Fibroblast of lung (primary cell): Measurements from ENCODE around the gene FNIP1. TPM values are rescaled to one million over a fixed set of nuclear protein-coding genes. Genes with fewer than 3 reads are reported as not detected.
A peak's percentile ranks its signal among the peaks of the same experiment; 100 is the strongest.

Source experiments
- DNase-seq, 2 donors: peaks; one replicate each; pipeline versions ENCODE4 v3.0.0 to v3.0.0-alpha.2; 2010; ENCODE audit warnings: low read depth in 2 of 2
- H2AFZ ChIP-seq: 2 replicates; pipeline ENCODE4 v1.5.1; 2012; ENCODE audit warnings: low read length, control low read depth, inconsistent platforms
- H3K27ac ChIP-seq: 2 replicates; pipeline ENCODE4 v1.5.1; 2011; ENCODE audit warnings: low read length, control low read depth; ENCODE audit not compliant: insufficient read depth
- H3K27me3 ChIP-seq: 2 replicates; pipeline ENCODE4 v1.5.1; 2011; ENCODE audit warnings: mild to moderate bottlenecking, low read length; ENCODE audit not compliant: control insufficient read depth, insufficient read depth
- H3K36me3 ChIP-seq: 2 replicates; pipeline ENCODE4 v1.5.1; 2011; ENCODE audit warnings: low read length; ENCODE audit not compliant: control insufficient read depth, insufficient read depth
- H3K4me1 ChIP-seq: 2 replicates; pipeline ENCODE4 v1.5.1; 2011; ENCODE audit warnings: low read length; ENCODE audit not compliant: control insufficient read depth, insufficient read depth; ENCODE audit errors: extremely low read depth
- H3K4me2 ChIP-seq: 2 replicates; pipeline ENCODE4 v1.5.1; 2011; ENCODE audit warnings: low read length, control low read depth; ENCODE audit not compliant: insufficient read depth; ENCODE audit errors: extremely low read depth
- H3K4me3 ChIP-seq, 4 experiments: fragments of 200-600 bp in 1 of 4; sonication (generic) in 1 of 4; replicated peaks in 1 of 4; 2 replicates each; pipeline ENCODE4 v1.5.1; 2011 to 2016; ENCODE audit warnings: low read length in 4 of 4, low read depth in 3 of 4, mild to moderate bottlenecking in 3 of 4, control low read depth in 2 of 4, inconsistent platforms in 1 of 4, mixed read lengths in 1 of 4; ENCODE audit not compliant: insufficient read depth in 1 of 4; ENCODE audit errors: control extremely low read depth in 1 of 4
- H3K79me2 ChIP-seq: 2 replicates; pipeline ENCODE4 v1.5.1; 2012; ENCODE audit warnings: mild to moderate bottlenecking, low read length, inconsistent platforms; ENCODE audit not compliant: control insufficient read depth, insufficient read depth
- H3K9ac ChIP-seq: 2 replicates; pipeline ENCODE4 v1.5.1; 2011; ENCODE audit warnings: mild to moderate bottlenecking, low read length, control low read depth; ENCODE audit not compliant: insufficient read depth
- H3K9me3 ChIP-seq: 2 replicates; pipeline ENCODE4 v1.5.1; 2012; ENCODE audit warnings: low read depth, low read length; ENCODE audit not compliant: control insufficient read depth, insufficient read depth
- H4K20me1 ChIP-seq: 2 replicates; pipeline ENCODE4 v1.5.1; 2011; ENCODE audit warnings: low read length; ENCODE audit not compliant: control insufficient read depth, insufficient read depth; ENCODE audit errors: extremely low read depth
- EZH2 ChIP-seq: IDR thresholded peaks from 2 replicates; pipeline ENCODE4 v1.5.1; 2012; ENCODE audit warnings: low read length, control low read depth, mild to moderate bottlenecking; ENCODE audit errors: missing control alignments
- polyA plus RNA-seq, 2 donors: library from polyadenylated mRNA; depleted of rRNA in 1 of 2; stranded (reverse) in 1 of 2; unstranded in 1 of 2; fragments of >200 nt; gene quantifications; 2 replicates each; pipeline ENCODE4 v1.2.1, GENCODE V29; 2011 to 2012; ENCODE audit warnings: missing spikeins in 1 of 2
- total RNA-seq: library from RNA; depleted of rRNA; stranded (reverse); fragments of >200 nt; gene quantifications from 2 replicates; pipeline ENCODE4 v1.2.1, GENCODE V29; 2014
- TF ChIP-seq, protein P1 (sequence below), 2 donors: IDR thresholded peaks in 1 of 2; conservative IDR thresholded peaks in 1 of 2; 1 replicate in 1 of 2; 2 replicates in 1 of 2; pipeline ENCODE4 v1.5.1; 2011 to 2012; ENCODE audit warnings: low read length in 2 of 2, control low read depth in 1 of 2, inconsistent platforms in 1 of 2, low read depth in 1 of 2, mild to moderate bottlenecking in 1 of 2

FNIP1 gene
- total and polyA plus RNA-seq, 2 donors (not counting 1 experiment from before 2014, with no cell fraction given) = 36.4 to 97.8 TPM

- H3K9me3 ChIP-seq = no peaks in the 10 kb centered on the region
- peak overlapping the region; percentile 100 for H3K4me2 ChIP-seq
- peak overlapping the region; percentile 53 to 86 (median 58) for H3K4me3 ChIP-seq
- H3K9ac ChIP-seq = peak overlapping the region; percentile 80
- peaks cover 1% of the 10 kb centered on the region for H3K36me3 ChIP-seq
- DNase-seq = peak in 1 of 2 donors; percentile 36
- peaks cover 40% of the 10 kb centered on the region for H3K79me2 ChIP-seq
- no peaks in the 10 kb centered on the region for H3K27me3 ChIP-seq
- H4K20me1 ChIP-seq = no peaks in the 10 kb centered on the region
- peaks cover 9% of the 10 kb centered on the region for H3K4me1 ChIP-seq
- H3K27ac ChIP-seq = peak overlapping the region; percentile 96
- H2AFZ ChIP-seq = peak overlapping the region; percentile 42
- TF ChIP-seq, protein P1, sequence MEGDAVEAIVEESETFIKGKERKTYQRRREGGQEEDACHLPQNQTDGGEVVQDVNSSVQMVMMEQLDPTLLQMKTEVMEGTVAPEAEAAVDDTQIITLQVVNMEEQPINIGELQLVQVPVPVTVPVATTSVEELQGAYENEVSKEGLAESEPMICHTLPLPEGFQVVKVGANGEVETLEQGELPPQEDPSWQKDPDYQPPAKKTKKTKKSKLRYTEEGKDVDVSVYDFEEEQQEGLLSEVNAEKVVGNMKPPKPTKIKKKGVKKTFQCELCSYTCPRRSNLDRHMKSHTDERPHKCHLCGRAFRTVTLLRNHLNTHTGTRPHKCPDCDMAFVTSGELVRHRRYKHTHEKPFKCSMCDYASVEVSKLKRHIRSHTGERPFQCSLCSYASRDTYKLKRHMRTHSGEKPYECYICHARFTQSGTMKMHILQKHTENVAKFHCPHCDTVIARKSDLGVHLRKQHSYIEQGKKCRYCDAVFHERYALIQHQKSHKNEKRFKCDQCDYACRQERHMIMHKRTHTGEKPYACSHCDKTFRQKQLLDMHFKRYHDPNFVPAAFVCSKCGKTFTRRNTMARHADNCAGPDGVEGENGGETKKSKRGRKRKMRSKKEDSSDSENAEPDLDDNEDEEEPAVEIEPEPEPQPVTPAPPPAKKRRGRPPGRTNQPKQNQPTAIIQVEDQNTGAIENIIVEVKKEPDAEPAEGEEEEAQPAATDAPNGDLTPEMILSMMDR (conservative IDR thresholded peaks at IDR 0.05 in 1 of 2, IDR thresholded peaks at IDR 0.05 in 1 of 2; ENCODE audit: low read depth in 1 of 2, low read length in 2 of 2) = no peak
- TF ChIP-seq EZH2 = no peak
Measured at GRCh38 chr5:131635684-131636572, 160.9 kb downstream of the FNIP1 start.

- no peak for TF ChIP-seq EZH2
- TF ChIP-seq, protein P1 (conservative IDR thresholded peaks at IDR 0.05 in 1 of 2, IDR thresholded peaks at IDR 0.05 in 1 of 2; ENCODE audit: low read depth in 1 of 2, low read length in 2 of 2) = peak in 1 of 2 donors; percentile 12
- Histone ChIP-seq H3K4me2 (peak within 1 kb of the TSS; percentile 100), H3K4me1 (peaks cover 10% of the 10 kb centered on the region)
Measured at GRCh38 chr5:131634996-131635683, 161.7 kb downstream of the FNIP1 start, which contains the start of gene RAPGEF6. RAPGEF6 (minus strand) TSS chr5:131635229; CDS start chr5:131635030, 199 bp downstream.

GRCh38 chr5:131634666-131634995 lies 162.2 kb downstream of the FNIP1 start:
- H3K36me3 ChIP-seq = peaks cover 1% of the 10 kb centered on the region
- TF ChIP-seq EZH2 = no peak
- TF ChIP-seq, protein P1 (conservative IDR thresholded peaks at IDR 0.05 in 1 of 2, IDR thresholded peaks at IDR 0.05 in 1 of 2; ENCODE audit: low read depth in 1 of 2, low read length in 2 of 2) = no peak
- H4K20me1 ChIP-seq = no peaks in the 10 kb centered on the region
- no peaks in the 10 kb centered on the region for H3K27me3 ChIP-seq
- peak; percentile 45 to 51 for DNase-seq
- H3K4me2 ChIP-seq = peak overlapping the region; percentile 72
- H3K79me2 ChIP-seq = peaks cover 51% of the 10 kb centered on the region
- peak overlapping the region; percentile 77 for H2AFZ ChIP-seq
- no peaks in the 10 kb centered on the region for H3K9me3 ChIP-seq
- peak overlapping the region; percentile 89 for H3K9ac ChIP-seq
- peaks cover 10% of the 10 kb centered on the region for H3K4me1 ChIP-seq
- H3K4me3 ChIP-seq = peak overlapping the region; percentile 62 to 94 (median 88)
- H3K27ac ChIP-seq = peak overlapping the region; percentile 91

More at GRCh38 chr5:131634996-131635683, 161.7 kb downstream of the FNIP1 start, which contains the start of gene RAPGEF6:
- Histone ChIP-seq H2AFZ (peak within 1 kb of the TSS; percentile 77), H3K36me3 (peaks cover 1% of the 10 kb centered on the region), H3K9ac (peak within 1 kb of the TSS; percentile 89), H3K79me2 (peaks cover 47% of the 10 kb centered on the region), H3K27me3 (no peaks in the 10 kb centered on the region), H3K9me3 (no peaks in the 10 kb centered on the region), H4K20me1 (no peaks in the 10 kb centered on the region), H3K27ac (peak within 1 kb of the TSS; percentile 96), H3K4me3 (peak within 1 kb of the TSS; percentile 62 to 94 (median 88))
- DNase-seq = peak; percentile 100
